Hematopoietic multipotent progenitor cell treated with erythropoietin and hydrocortisone succinate and interleukin-3 and kit ligand, for 4 days (in vitro differentiated cells): ENCODE data around the gene KLF13.

Experiments used
- DNase-seq: peaks from one replicate; pipeline ENCODE4 v3.0.0-alpha.2; 2015

Gene KLF13

GRCh38 chr15:31317421-31318327, 9.0 kb upstream of the KLF13 start:
- DNase-seq, result no peak

GRCh38 chr15:31318429-31318828, 8.2 kb upstream of the KLF13 start:
- DNase-seq, result no peak

DNA sequence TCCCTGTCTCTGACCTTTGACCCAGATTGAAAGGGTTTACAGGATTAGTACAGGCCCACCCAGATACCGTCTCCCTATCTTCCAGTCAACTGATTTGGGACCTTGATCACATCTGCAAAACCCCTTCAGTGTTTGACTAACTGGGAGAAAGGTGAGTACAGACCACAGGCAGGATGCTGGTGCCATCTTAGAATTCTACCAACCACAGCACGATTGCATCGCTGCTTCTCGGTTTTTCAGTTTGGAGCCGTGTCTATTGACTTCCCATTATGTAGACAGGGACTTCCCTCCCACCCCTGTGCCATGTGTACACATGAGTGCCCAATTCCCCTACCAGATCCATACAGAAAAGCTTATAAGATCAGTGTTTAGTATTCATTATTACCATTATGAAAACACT, 6.6 kb upstream of the KLF13 start:
- DNase-seq, result no peak

- DNase-seq, result no peak
Observed at GRCh38 chr15:31321418-31321817, 5.2 kb upstream of the KLF13 start.

GRCh38 chr15:31322504-31322903, 4.1 kb upstream of the KLF13 start:
- DNase-seq, result no peak

GRCh38 chr15:31323627-31324026, 3.0 kb upstream of the KLF13 start:
- DNase-seq, result no peak

- no peak for DNase-seq
Observed at GRCh38 chr15:31324186-31324585, 2.4 kb upstream of the KLF13 start.

DNA sequence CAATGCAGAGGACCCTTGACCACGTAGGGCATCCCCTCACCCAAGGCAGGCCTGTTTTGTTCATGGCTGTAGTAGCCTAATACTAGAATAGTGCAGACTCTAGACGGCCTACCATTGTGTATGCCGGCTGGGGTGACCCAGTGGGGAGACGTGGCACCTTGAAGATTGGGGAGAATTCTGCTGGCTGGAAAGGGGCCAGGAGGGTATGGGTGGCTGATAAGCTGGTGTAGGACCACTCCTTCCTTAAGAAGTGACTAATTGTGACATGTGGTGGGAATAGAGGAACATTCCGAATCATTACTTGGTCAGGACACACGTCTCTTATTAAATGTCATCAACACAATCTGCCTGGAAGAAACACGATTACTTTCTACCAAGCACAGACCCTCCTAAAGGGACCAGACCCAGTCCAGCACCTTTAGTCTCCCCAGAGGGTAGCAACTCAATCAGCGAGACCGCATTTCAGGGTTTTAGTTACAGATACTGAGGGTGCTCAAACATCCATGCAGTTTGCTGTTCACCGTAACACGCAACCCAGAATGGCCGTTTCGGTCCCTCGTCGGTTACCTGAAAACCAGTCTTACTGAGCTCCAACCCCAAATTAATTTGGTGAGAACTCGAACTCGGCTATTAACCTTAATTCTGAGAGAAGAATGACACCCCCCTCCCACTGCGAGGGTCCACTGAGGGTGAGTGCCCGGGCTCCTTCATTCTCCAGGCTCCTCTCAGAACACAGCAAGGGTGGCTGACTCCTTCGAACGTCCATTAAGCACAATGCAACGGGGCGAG, 1.6 kb upstream of the KLF13 start:
- peak; percentile 80 for DNase-seq

- peak; percentile 92 for DNase-seq
Observed at GRCh38 chr15:31325595-31326155, 960 bp upstream of the KLF13 start.

DNA sequence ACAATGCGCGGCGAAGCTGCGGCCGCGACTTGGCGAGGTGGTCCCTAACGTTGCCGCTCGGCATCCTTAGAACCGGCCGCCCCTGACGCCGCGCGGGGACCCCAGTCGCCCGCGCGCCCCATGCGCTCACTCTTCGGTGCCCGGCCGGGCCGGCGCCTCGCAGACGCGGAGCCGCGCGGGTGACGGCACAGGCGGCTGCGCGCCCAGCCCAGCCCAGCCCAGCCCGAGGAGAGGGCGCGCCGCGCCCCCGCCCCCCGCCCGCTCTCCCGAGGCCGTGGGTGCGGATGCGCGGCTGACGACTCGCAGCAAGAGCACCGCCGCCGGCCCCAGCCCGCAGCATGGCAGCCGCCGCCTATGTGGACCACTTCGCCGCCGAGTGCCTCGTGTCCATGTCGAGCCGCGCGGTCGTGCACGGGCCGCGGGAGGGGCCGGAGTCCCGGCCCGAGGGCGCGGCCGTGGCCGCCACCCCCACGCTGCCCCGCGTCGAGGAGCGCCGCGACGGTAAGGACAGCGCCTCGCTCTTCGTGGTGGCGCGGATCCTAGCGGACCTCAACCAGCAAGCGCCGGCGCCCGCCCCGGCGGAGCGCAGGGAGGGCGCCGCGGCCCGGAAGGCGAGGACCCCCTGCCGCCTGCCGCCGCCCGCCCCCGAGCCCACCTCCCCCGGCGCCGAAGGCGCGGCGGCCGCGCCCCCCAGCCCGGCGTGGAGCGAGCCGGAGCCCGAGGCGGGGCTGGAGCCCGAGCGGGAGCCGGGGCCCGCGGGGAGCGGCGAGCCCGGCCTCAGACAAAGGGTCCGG, 437 bp downstream of the KLF13 start:
- DNase-seq, result no peak

DNA sequence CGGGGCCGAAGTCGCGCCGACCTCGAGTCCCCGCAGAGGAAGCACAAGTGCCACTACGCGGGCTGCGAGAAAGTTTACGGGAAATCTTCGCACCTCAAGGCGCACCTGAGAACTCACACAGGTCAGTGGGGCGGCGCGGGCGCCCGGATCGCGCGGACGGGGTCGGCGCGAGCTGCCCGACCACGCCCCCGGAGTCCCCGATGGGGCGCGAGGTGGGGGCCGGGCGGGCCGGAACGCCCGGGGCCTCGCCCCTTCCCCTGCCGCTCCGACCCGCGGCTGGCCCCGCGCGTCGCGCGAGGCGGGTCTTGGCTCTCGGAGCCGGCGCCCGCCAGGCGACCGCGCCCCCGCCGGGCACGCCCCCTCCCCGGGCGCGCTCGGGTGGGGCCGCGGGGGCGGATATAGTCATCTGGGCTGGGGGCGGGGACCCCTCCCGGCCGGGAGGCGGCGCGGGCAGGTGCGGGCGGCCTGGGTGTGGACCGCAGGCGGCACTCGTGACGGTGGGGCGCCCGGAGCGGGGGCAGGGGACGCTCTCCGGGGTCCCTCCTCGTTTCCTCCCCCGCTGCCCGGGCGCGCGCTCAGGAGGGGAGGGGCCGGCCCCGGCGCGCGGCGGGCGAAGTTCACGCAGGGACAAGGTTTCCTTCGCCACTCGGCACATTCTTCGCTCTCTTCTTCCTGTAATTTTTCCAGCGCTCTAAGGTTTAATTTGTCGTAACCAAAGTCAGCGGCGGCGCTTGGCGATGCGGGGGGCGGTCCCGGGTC, 1.2 kb downstream of the KLF13 start:
- DNase-seq, result peak; percentile 85

GRCh38 chr15:31328428-31328968, 1.9 kb downstream of the KLF13 start:
- DNase-seq, result peak; percentile 61

DNA sequence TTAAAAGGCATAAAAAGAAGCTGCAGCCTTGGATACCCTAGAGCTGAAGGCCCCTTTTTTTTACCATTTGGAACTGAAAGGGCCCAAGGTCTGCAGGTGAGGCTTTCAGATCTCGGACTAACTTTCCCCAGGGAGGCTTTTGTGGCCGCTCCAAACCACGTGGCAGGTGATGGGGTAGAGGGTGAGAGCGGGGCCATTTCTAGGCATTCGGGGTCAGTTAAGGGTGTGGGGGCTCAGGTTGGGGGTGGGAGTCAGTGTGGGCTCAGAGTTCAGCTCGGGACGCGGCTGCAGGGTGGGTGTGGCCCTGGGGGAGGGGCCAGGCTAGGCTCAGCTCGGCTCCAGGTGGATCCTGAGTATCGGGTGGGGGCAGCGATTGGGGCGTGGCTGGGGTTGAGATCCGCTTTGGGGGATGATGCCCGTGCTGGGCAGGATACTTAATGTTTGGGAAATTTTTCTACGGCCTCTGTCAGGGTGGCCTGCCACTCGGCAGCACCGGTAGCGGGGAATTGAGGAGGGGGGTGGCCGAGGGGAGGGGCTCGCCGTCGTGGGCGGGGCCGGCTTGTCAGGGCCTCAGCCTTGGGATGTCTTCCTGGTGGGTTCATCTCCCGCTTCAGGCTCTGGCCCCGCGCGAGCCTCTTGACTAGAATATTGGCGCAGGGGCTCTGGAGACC, 2.5 kb downstream of the KLF13 start:
- peak; percentile 50 for DNase-seq

DNA sequence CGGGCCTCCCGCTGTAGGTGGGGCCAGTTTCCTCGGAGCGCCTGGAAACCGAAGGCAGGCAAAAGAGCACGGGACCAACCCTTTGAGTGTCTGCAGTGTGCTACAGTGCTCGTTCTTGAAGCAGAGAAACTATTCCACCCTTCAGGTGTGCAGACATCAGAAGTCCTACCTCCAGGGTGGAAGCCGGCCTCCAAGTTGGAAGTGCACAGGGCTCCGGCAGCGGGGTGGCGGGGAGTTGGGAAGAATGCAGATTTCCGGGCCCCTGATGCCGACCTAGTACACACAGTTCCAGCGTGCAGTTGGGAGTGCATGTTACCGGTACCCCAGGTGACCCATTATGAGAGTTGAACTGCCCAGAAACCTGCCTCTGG, 3.0 kb downstream of the KLF13 start:
- DNase-seq, result no peak

GRCh38 chr15:31330111-31330785, 3.6 kb downstream of the KLF13 start:
- no peak for DNase-seq

GRCh38 chr15:31330836-31331235, 4.2 kb downstream of the KLF13 start:
- DNase-seq, result no peak

- DNase-seq, result no peak
Observed at GRCh38 chr15:31331389-31331788, 4.8 kb downstream of the KLF13 start.

- DNase-seq, result peak; percentile 68
Observed at GRCh38 chr15:31332020-31332680, 5.5 kb downstream of the KLF13 start.

DNA sequence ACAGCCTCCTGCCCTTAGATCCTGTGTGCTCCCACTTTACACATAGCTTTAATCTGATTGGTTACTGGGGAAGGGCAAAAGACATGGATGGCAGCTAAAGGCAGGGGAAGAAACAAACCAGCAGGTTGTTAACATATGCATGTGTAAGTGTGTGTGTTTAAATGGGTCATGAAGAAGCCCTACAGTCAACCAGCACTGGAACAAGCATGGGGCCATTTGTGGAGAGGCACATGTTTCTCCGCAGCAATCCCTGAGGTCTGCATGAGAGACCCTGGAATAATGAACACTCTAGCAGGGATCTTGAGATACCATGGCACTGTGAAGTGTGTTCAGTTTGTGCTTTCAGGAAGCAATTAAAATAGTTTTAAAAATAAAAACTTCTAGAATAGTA, 6.0 kb downstream of the KLF13 start:
- no peak for DNase-seq

- no peak for DNase-seq
Observed at GRCh38 chr15:31333119-31333518, 6.5 kb downstream of the KLF13 start.
